Measurements from ENCODE around the gene HSDL2. TPM values are rescaled to one million over a fixed set of nuclear protein-coding genes. Genes with fewer than 3 reads are reported as not detected.

Gene HSDL2
- total RNA-seq, 2 donors from 2014 or later: 31.7 to 36.3 TPM

- no peak for DNase-seq (ENCODE audit: low spot score)
- Histone ChIP-seq H3K4me3 (no peak overlapping the region), H3K36me3 (peaks cover 3% of the 10 kb centered on the region), H3K9me3 (no peaks in the 10 kb centered on the region), H3K27me3 (replicated peaks; ENCODE audit: insufficient read depth) (no peaks in the 10 kb centered on the region), H3K4me1 (ENCODE audit: control insufficient read depth in 1 of 2, low read depth in 2 of 2) (no peaks in the 10 kb centered on the region), H3K27ac (no peak overlapping the region)
- ATAC-seq (ENCODE audit: insufficient number of reproducible peaks, low FRiP score, low read depth): no peak
- TF ChIP-seq CTCF (IDR thresholded peaks at IDR 0.05): no peak
Measured at GRCh38 chr9:112439171-112439570, 59.3 kb downstream of the HSDL2 start.

- H3K27me3 ChIP-seq (replicated peaks; ENCODE audit: insufficient read depth): no peaks in the 10 kb centered on the region
- peaks cover 3% of the 10 kb centered on the region for H3K36me3 ChIP-seq
- no peak overlapping the region for H3K27ac ChIP-seq
- no peak for TF ChIP-seq CTCF (IDR thresholded peaks at IDR 0.05)
- H3K4me1 ChIP-seq (ENCODE audit: control insufficient read depth in 1 of 2, low read depth in 2 of 2): no peaks in the 10 kb centered on the region
- ATAC-seq (ENCODE audit: insufficient number of reproducible peaks, low FRiP score, low read depth) (no peak), DNase-seq (ENCODE audit: low spot score) (no peak)
- H3K9me3 ChIP-seq: no peaks in the 10 kb centered on the region
- no peak overlapping the region for H3K4me3 ChIP-seq
Measured at GRCh38 chr9:112439825-112440224, 59.9 kb downstream of the HSDL2 start.

GRCh38 chr9:112443200-112443599 lies 63.3 kb downstream of the HSDL2 start:
- DNase-seq (ENCODE audit: low spot score) (no peak), ATAC-seq (ENCODE audit: insufficient number of reproducible peaks, low FRiP score, low read depth) (no peak)
- Histone ChIP-seq H3K36me3 (peaks cover 3% of the 10 kb centered on the region), H3K4me3 (no peak overlapping the region), H3K27me3 (replicated peaks; ENCODE audit: insufficient read depth) (no peaks in the 10 kb centered on the region), H3K27ac (no peak overlapping the region), H3K4me1 (ENCODE audit: control insufficient read depth in 1 of 2, low read depth in 2 of 2) (peaks cover 10 to 23% of the 10 kb centered on the region in 2 donors), H3K9me3 (no peaks in the 10 kb centered on the region)
- TF ChIP-seq CTCF (IDR thresholded peaks at IDR 0.05): no peak

GRCh38 chr9:112443636-112444035 lies 63.7 kb downstream of the HSDL2 start:
- Histone ChIP-seq H3K4me1 (ENCODE audit: control insufficient read depth in 1 of 2, low read depth in 2 of 2) (peaks cover 10 to 28% of the 10 kb centered on the region in 2 donors), H3K36me3 (peaks cover 3% of the 10 kb centered on the region), H3K4me3 (no peak overlapping the region), H3K9me3 (no peaks in the 10 kb centered on the region), H3K27ac (no peak overlapping the region), H3K27me3 (replicated peaks; ENCODE audit: insufficient read depth) (no peaks in the 10 kb centered on the region)
- ATAC-seq (ENCODE audit: insufficient number of reproducible peaks, low FRiP score, low read depth) (no peak), DNase-seq (ENCODE audit: low spot score) (no peak)
- no peak for TF ChIP-seq CTCF (IDR thresholded peaks at IDR 0.05)

GRCh38 chr9:112445196-112445595 lies 65.3 kb downstream of the HSDL2 start:
- no peaks in the 10 kb centered on the region for H3K36me3 ChIP-seq
- H3K4me3 ChIP-seq: no peak overlapping the region
- H3K9me3 ChIP-seq: no peaks in the 10 kb centered on the region
- DNase-seq (ENCODE audit: low spot score) (no peak), ATAC-seq (ENCODE audit: insufficient number of reproducible peaks, low FRiP score, low read depth) (no peak)
- TF ChIP-seq CTCF (IDR thresholded peaks at IDR 0.05): no peak
- H3K27me3 ChIP-seq (replicated peaks; ENCODE audit: insufficient read depth): no peaks in the 10 kb centered on the region
- peak overlapping the region in 1 of 2 donors; percentile 76 for H3K27ac ChIP-seq
- peaks cover 10 to 30% of the 10 kb centered on the region in 2 donors for H3K4me1 ChIP-seq (ENCODE audit: control insufficient read depth in 1 of 2, low read depth in 2 of 2)
